ENCODE data around the gene SPRED3. TPM values are rescaled to one million over a fixed set of nuclear protein-coding genes. Genes with fewer than 3 reads are reported as not detected.
A peak's percentile ranks its signal among the peaks of the same experiment; 100 is the strongest.

Gene SPRED3
- total and polyA plus RNA-seq, 9 of the 15 experiments (the other 6 are each of a cell fraction or from before 2014, with no cell fraction given) = 0.05 to 1.3 (median 0.36) TPM

- TF ChIP-seq HMBOX1 (IDR thresholded peaks at IDR 0.05) (no peak), MTA1 (IDR thresholded peaks at IDR 0.05; ENCODE audit: borderline replicate concordance) (peak; percentile 66; the same call in 1 of the 2 replicates), OTX1 (CRISPR knock-in tag; IDR thresholded peaks at IDR 0.05) (peak; percentile 61; the same call in 1 of the 2 replicates), DPF2 (IDR thresholded peaks at IDR 0.05) (0 out of 2 replicates have a peak, but pooled peaks have one; percentile 45), ARID4B (CRISPR knock-in tag; IDR thresholded peaks at IDR 0.05) (no peak), HNRNPLL (IDR thresholded peaks at IDR 0.05; ENCODE audit: low read depth, low read length, poor library complexity, severe bottlenecking) (no peak), HIVEP1 (CRISPR knock-in tag; IDR thresholded peaks at IDR 0.05) (0 out of 2 replicates have a peak, but pooled peaks have one; percentile 19), YY1 (IDR thresholded peaks at IDR 0.05; ENCODE audit: borderline replicate concordance in 1 of 3, control insufficient read depth in 1 of 3, extremely low read depth in 1 of 3, insufficient read depth in 3 of 3, insufficient read length in 1 of 3, insufficient replicate concordance in 2 of 3, low read depth in 1 of 3, low read length in 2 of 3) (peak in 2 of 3 experiments; percentile 78 to 79), ZNF766 (CRISPR knock-in tag; conservative IDR thresholded peaks at IDR 0.05) (peak; percentile 44; the same call in 1 of the 2 replicates), FOXJ2 (tag; IDR thresholded peaks at IDR 0.05) (no peak), MXD1 (CRISPR knock-in tag; IDR thresholded peaks at IDR 0.05; ENCODE audit: borderline replicate concordance, poor library complexity, severe bottlenecking) (no peak), ASH1L (IDR thresholded peaks at IDR 0.05; ENCODE audit: borderline replicate concordance, low read depth, partially characterized antibody) (no peak)
Observed at GRCh38 chr19:38402623-38402966, 14.1 kb downstream of the SPRED3 start (continued).
